Mucosa of descending colon (tissue), 3 donors: ENCODE results near the gene CFAP45. TPM values are rescaled to one million over a fixed set of nuclear protein-coding genes. Genes with fewer than 3 reads are reported as not detected.

Experiments
- ATAC-seq: fragments of 200-7000 bp; cut with Tn5 transposase; one replicate; pipeline ENCODE4 v1.9.1; 2020; ENCODE audit warnings: mild to moderate bottlenecking, moderate library complexity
- DNase-seq, 3 donors: peaks; one replicate each; pipeline ENCODE4 v3.0.0-alpha.2; 2020
- H3K36me3 ChIP-seq: fragments of 200-600 bp; one replicate; pipeline ENCODE4 v1.8.0; 2021; ENCODE audit warnings: low read depth, mild to moderate bottlenecking
- H3K4me1 ChIP-seq: fragments of 200-600 bp; one replicate; pipeline ENCODE4 v1.8.0; 2021; ENCODE audit warnings: low read depth, mild to moderate bottlenecking
- H3K4me3 ChIP-seq: fragments of 200-600 bp; one replicate; pipeline ENCODE4 v1.8.0; 2021; ENCODE audit warnings: mild to moderate bottlenecking
- H3K9me3 ChIP-seq: fragments of 200-600 bp; one replicate; pipeline ENCODE4 v1.8.0; 2021; ENCODE audit warnings: mild to moderate bottlenecking
- CTCF ChIP-seq: fragments of 200-600 bp; IDR thresholded peaks from one replicate; pipeline ENCODE4 v1.8.0; 2022; ENCODE audit warnings: antibody characterized with exemption, mild to moderate bottlenecking
- intact Hi-C, 2 donors: fragments of 100-400 bp; cut with DNase I in 1 of 2; cut with micrococcal nuclease in 1 of 2; formaldehyde crosslinking; loops; one replicate each; pipeline versions ENCODE4 v1.11.0 to v1.11.1; 2022; cut with DNase I, micrococcal nuclease
- total RNA-seq, 3 donors: library from RNA; stranded (reverse); fragmentation: NEBNext Ultra II Directional in 2 of 3; extraction: Animal tissue kit (Norgen Biotek cat#: 25700) in 2 of 3; gene quantifications; one replicate each; pipeline versions ENCODE4 v1.2.1 to v1.2.4, GENCODE V29; 2021 to 2023
- donor health status: DM: no; HTN: no; CAD: no; lungs with moderate emphysema.
- donor health status: DM: no; HTN: no; CAD: no.
- donor health status: DM: no; HTN: yes; CAD: no.

CFAP45 gene
- total RNA-seq, 3 donors from 2014 or later: 0.36 to 0.57 TPM; not detected in 1

- TF ChIP-seq CTCF: no peak
- no peak for ATAC-seq
- peak in 1 of 3 donors; percentile 17 for DNase-seq
- Histone ChIP-seq H3K9me3 (no peaks in the 10 kb centered on the region), H3K36me3 (no peaks in the 10 kb centered on the region), H3K4me3 (no peak overlapping the region), H3K4me1 (peaks cover 34% of the 10 kb centered on the region)
- intact Hi-C loops: loop anchor here in 1 of 2 donors (5.0 kb wide), 1 partner anchor 73 kb away; no protein-coding TSS in a partner anchor
Observed at GRCh38 chr1:159934136-159935039, 34.4 kb upstream of the CFAP45 start.

- Histone ChIP-seq H3K36me3 (no peaks in the 10 kb centered on the region), H3K4me1 (peaks cover 23% of the 10 kb centered on the region), H3K4me3 (no peak overlapping the region), H3K9me3 (no peaks in the 10 kb centered on the region)
- no peak for TF ChIP-seq CTCF
- intact Hi-C loops: no loop called here
- ATAC-seq: no peak
- no peak for DNase-seq
Observed at GRCh38 chr1:159933347-159933746, 33.4 kb upstream of the CFAP45 start.

GRCh38 chr1:159932296-159933285 lies 32.6 kb upstream of the CFAP45 start:
- H3K4me3 ChIP-seq: no peak overlapping the region
- H3K36me3 ChIP-seq: no peaks in the 10 kb centered on the region
- DNase-seq (peak in 1 of 3 donors; percentile 20), ATAC-seq (no peak)
- no peaks in the 10 kb centered on the region for H3K9me3 ChIP-seq
- intact Hi-C loops: no loop called here
- peaks cover 16% of the 10 kb centered on the region for H3K4me1 ChIP-seq
- TF ChIP-seq CTCF: no peak

- peaks cover 11% of the 10 kb centered on the region for H3K4me1 ChIP-seq
- H3K9me3 ChIP-seq: no peaks in the 10 kb centered on the region
- intact Hi-C loops: no loop called here
- DNase-seq (no peak), ATAC-seq (no peak)
- no peak overlapping the region for H3K4me3 ChIP-seq
- TF ChIP-seq CTCF: no peak
- no peaks in the 10 kb centered on the region for H3K36me3 ChIP-seq
Observed at GRCh38 chr1:159931795-159932173, 31.8 kb upstream of the CFAP45 start.

GRCh38 chr1:159931101-159931794 lies 31.3 kb upstream of the CFAP45 start:
- Histone ChIP-seq H3K4me3 (no peak overlapping the region), H3K4me1 (peaks cover 6% of the 10 kb centered on the region), H3K36me3 (no peaks in the 10 kb centered on the region), H3K9me3 (no peaks in the 10 kb centered on the region)
- no peak for ATAC-seq
- no peak for TF ChIP-seq CTCF
- DNase-seq: peak in 1 of 3 donors; percentile 16
- intact Hi-C loops: no loop called here
